HepG2 (cell line): ENCODE data around the gene FAM174C. TPM values are rescaled to one million over a fixed set of nuclear protein-coding genes. Genes with fewer than 3 reads are reported as not detected.

Experiments
- AGO1 ChIP-seq: fragments of 200-400 bp; formaldehyde crosslinking; IDR thresholded peaks from 2 replicates; pipeline ENCODE4 v1.6.1; 2017; ENCODE audit warnings: mild to moderate bottlenecking, low read depth, low read length, moderate library complexity; ENCODE audit not compliant: poor library complexity, severe bottlenecking
- FIP1L1 ChIP-seq: fragments of 200-400 bp; formaldehyde crosslinking; IDR thresholded peaks from 2 replicates; pipeline ENCODE4 v1.6.1; 2018; ENCODE audit warnings: low read depth, mild to moderate bottlenecking, low read length, moderate library complexity, borderline replicate concordance; ENCODE audit not compliant: insufficient read depth
- FOXJ3 ChIP-seq: sonication (generic); formaldehyde crosslinking; IDR thresholded peaks from 2 replicates; pipeline ENCODE4 v1.4.0; 2020; ENCODE audit warnings: missing genetic modification reagents, mild to moderate bottlenecking, borderline replicate concordance
- JDP2 ChIP-seq: sonication (generic); formaldehyde crosslinking; IDR thresholded peaks from 2 replicates; pipeline ENCODE4 v1.8.1; 2022; ENCODE audit warnings: missing genetic modification reagents, borderline replicate concordance
- KAT2B ChIP-seq: fragments of 150-350 bp; IDR thresholded peaks from 2 replicates; pipeline ENCODE4 v1.6.1; 2014; ENCODE audit warnings: low read depth, low read length, borderline replicate concordance
- KDM6A ChIP-seq: IDR thresholded peaks from 2 replicates; pipeline ENCODE4 v1.6.1; 2016; ENCODE audit warnings: low read depth
- MBNL3 ChIP-seq: fragments of 250-450 bp; sonication (Bioruptor Pico); conservative IDR thresholded peaks from 2 replicates; pipeline ENCODE4 v1.8.0; 2022; ENCODE audit warnings: mild to moderate bottlenecking, inconsistent platforms
- RAD21 ChIP-seq: fragments of 450-650 bp; formaldehyde crosslinking; IDR thresholded peaks from 2 replicates; pipeline ENCODE4 v1.5.0; 2020; ENCODE audit warnings: mild to moderate bottlenecking
- RCOR2 ChIP-seq: IDR thresholded peaks from 2 replicates; pipeline ENCODE4 v1.6.1; 2016; ENCODE audit warnings: missing biosample characterization, missing genetic modification reagents
- SATB2 ChIP-seq: sonication (generic); formaldehyde crosslinking; IDR thresholded peaks from 2 replicates; pipeline ENCODE4 v1.5.0; 2020; ENCODE audit warnings: missing genetic modification reagents
- STAT5B ChIP-seq: sonication (generic); formaldehyde crosslinking; IDR thresholded peaks from 2 replicates; pipeline ENCODE4 v1.4.0; 2020; ENCODE audit warnings: missing genetic modification reagents
- TOE1 ChIP-seq: sonication (generic); formaldehyde crosslinking; IDR thresholded peaks from 2 replicates; pipeline ENCODE4 v1.4.0; 2020; ENCODE audit warnings: mild to moderate bottlenecking, missing genetic modification reagents
- ZMYM3 ChIP-seq: sonication (generic); formaldehyde crosslinking; IDR thresholded peaks from 2 replicates; pipeline ENCODE4 v1.5.1; 2020; ENCODE audit warnings: mild to moderate bottlenecking, missing genetic modification reagents
- ZMYM4 ChIP-seq: sonication (generic); formaldehyde crosslinking; IDR thresholded peaks from 2 replicates; pipeline ENCODE4 v1.8.1; 2023; ENCODE audit warnings: mild to moderate bottlenecking, missing genetic modification reagents
- ZNF234 ChIP-seq: sonication (generic); formaldehyde crosslinking; conservative IDR thresholded peaks from 2 replicates; pipeline ENCODE4 v1.5.1; 2020; ENCODE audit warnings: mild to moderate bottlenecking, missing genetic modification reagents
- ZNF530 ChIP-seq: sonication (generic); formaldehyde crosslinking; IDR thresholded peaks from 2 replicates; pipeline ENCODE4 v1.5.0; 2020; ENCODE audit warnings: low read depth, mild to moderate bottlenecking, missing genetic modification reagents
- ZNF552 ChIP-seq: sonication (generic); formaldehyde crosslinking; IDR thresholded peaks from 2 replicates; pipeline ENCODE4 v1.9.0; 2022; ENCODE audit warnings: missing genetic modification reagents, mild to moderate bottlenecking, borderline replicate concordance
- ZNF780A ChIP-seq: sonication (generic); formaldehyde crosslinking; IDR thresholded peaks from 2 replicates; pipeline ENCODE4 v1.8.0; 2022; ENCODE audit warnings: mild to moderate bottlenecking, missing genetic modification reagents, moderate library complexity
- ZSCAN25 ChIP-seq: sonication (generic); formaldehyde crosslinking; IDR thresholded peaks from 2 replicates; pipeline ENCODE4 v1.8.0; 2022; ENCODE audit warnings: mild to moderate bottlenecking, missing genetic modification reagents
- polyA plus RNA-seq, 8 experiments: library from polyadenylated mRNA; depleted of rRNA in 3 of 8; stranded (reverse) in 7 of 8; unstranded in 1 of 8; fragments of >200 nt; fragmentation: Illumina TruSeq in 4 of 8; extraction: Trizol in 4 of 8; gene quantifications; 2 replicates each; pipeline versions ENCODE4 v1.2.1 to v1.2.3, GENCODE V29; 2011 to 2016; ENCODE audit warnings: low read depth in 4 of 8, missing spikeins in 1 of 8, mixed read lengths in 1 of 8; ENCODE audit not compliant: insufficient read depth in 1 of 8
- total RNA-seq, 5 experiments: library from RNA; depleted of rRNA; stranded (reverse); fragments of >200 nt; fragmentation: Illumina TruSeq; extraction: Trizol; gene quantifications; 2 replicates each; pipeline ENCODE4 v1.2.3, GENCODE V29; 2016; ENCODE audit warnings: low read depth in 1 of 5
- TF ChIP-seq, protein P1 (sequence below): sonication (generic); formaldehyde crosslinking; IDR thresholded peaks from 2 replicates; pipeline ENCODE4 v1.8.1; 2023; ENCODE audit warnings: mild to moderate bottlenecking, moderate library complexity, missing genetic modification reagents
- TF ChIP-seq, protein P2 (sequence below): sonication (generic); formaldehyde crosslinking; IDR thresholded peaks from 2 replicates; pipeline ENCODE4 v1.4.0; 2020; ENCODE audit warnings: low read depth, mild to moderate bottlenecking, missing genetic modification reagents
- TF ChIP-seq, protein P3 (sequence below): sonication (generic); formaldehyde crosslinking; IDR thresholded peaks from 2 replicates; pipeline ENCODE4 v1.9.0; 2021; ENCODE audit warnings: missing genetic modification reagents, mild to moderate bottlenecking, borderline replicate concordance

FAM174C gene
- total and polyA plus RNA-seq, 2 of the 13 experiments (the other 11 are each of a cell fraction or from before 2014, with no cell fraction given): 19.5 to 31.3 TPM

DNA sequence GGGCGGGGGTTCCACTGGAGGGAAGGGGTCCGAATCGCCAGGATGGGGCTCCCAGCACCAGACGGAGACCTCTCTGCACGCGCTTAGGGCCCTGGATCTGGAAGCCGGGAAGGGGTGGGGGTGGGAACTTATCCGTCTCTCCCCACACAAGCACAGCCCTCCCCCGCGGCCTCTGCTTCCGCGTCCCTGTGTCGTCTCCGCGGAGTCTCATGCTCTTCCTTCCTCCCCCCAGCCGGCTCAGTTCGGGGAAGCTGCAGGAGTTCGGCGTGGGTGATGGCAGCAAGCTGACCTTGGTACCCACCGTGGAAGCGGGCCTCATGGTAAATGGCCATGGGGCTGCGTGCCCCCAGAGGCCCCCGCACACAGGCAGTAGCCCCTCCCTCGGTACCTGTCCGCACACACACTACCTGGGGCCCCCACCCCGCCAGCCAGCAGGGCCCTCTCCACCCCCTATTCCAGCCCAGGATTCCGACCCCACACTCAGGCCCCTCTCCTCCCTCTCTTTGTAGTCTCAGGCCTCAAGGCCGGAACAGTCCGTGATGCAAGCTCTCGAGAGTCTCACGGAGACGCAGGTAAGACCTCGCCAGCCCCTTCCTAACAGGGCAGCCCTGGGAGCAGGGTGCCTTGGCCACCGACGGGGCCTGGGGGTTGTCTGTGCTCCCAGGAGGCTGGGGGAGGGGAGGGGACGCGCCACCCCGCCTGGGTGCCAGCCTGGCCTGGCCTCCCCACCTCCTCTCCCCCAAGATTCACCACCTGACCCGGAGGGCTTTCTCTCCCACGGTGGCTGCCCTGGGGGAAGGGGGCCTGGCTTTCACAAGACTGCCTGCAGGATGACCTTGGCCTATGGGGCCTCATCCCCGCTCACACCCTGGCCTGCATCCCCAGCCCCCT, 23.8 kb upstream of the FAM174C start (continued):
- TF ChIP-seq, protein P1, sequence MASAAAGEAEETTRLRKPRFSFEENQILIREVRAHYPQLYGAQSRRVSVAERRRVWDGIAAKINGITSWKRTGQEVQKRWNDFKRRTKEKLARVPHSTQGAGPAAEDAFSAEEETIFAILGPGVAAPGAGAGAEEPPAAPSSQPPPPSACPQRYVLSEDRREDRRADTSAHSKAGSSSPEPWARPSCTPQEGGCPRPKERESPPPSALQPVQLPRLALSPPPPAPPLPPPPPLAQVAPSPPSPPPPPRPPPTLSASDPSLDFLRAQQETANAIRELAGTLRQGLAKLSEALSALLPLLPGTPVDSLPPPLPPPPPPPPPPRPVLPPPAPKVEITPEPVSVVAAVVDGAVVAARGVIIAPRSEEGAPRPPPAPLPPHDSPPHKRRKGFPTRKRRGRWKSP (CRISPR knock-in tag): peak; percentile 8; the same call in 1 of the 2 replicates
- TF ChIP-seq RAD21 (CRISPR knock-in tag) (0 out of 2 replicates have a peak, but pooled peaks have one; percentile 7), FOXJ3 (CRISPR knock-in tag) (no peak), ZNF780A (CRISPR knock-in tag) (no peak), STAT5B (CRISPR knock-in tag) (no peak), ZMYM3 (no peak), ZNF234 (CRISPR knock-in tag) (no peak), ZNF530 (CRISPR knock-in tag) (no peak), TOE1 (CRISPR knock-in tag) (no peak), AGO1 (peak; percentile 95), ZMYM4 (no peak), KAT2B (no peak), KDM6A (no peak), SATB2 (CRISPR knock-in tag) (no peak), ZSCAN25 (CRISPR knock-in tag) (no peak; the same call in 1 of the 2 replicates), MBNL3 (CRISPR knock-in tag) (no peak), JDP2 (CRISPR knock-in tag) (no peak), ZNF552 (CRISPR knock-in tag) (no peak), FIP1L1 (no peak), RCOR2 (CRISPR knock-in tag) (no peak)
- TF ChIP-seq, protein P2, sequence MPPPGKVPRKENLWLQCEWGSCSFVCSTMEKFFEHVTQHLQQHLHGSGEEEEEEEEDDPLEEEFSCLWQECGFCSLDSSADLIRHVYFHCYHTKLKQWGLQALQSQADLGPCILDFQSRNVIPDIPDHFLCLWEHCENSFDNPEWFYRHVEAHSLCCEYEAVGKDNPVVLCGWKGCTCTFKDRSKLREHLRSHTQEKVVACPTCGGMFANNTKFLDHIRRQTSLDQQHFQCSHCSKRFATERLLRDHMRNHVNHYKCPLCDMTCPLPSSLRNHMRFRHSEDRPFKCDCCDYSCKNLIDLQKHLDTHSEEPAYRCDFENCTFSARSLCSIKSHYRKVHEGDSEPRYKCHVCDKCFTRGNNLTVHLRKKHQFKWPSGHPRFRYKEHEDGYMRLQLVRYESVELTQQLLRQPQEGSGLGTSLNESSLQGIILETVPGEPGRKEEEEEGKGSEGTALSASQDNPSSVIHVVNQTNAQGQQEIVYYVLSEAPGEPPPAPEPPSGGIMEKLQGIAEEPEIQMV (CRISPR knock-in tag): no peak
- TF ChIP-seq, protein P3, sequence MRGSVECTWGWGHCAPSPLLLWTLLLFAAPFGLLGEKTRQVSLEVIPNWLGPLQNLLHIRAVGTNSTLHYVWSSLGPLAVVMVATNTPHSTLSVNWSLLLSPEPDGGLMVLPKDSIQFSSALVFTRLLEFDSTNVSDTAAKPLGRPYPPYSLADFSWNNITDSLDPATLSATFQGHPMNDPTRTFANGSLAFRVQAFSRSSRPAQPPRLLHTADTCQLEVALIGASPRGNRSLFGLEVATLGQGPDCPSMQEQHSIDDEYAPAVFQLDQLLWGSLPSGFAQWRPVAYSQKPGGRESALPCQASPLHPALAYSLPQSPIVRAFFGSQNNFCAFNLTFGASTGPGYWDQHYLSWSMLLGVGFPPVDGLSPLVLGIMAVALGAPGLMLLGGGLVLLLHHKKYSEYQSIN: no peak
